Epithelial cell of proximal tubule (primary cell): ENCODE data around the gene PPM1N. TPM values are rescaled to one million over a fixed set of nuclear protein-coding genes. Genes with fewer than 3 reads are reported as not detected.

Experiments
- DNase-seq: peaks from one replicate; pipeline ENCODE4 v3.0.0-alpha.2; 2011; ENCODE audit warnings: low read depth
- H3K4me3 ChIP-seq: 2 replicates; pipeline ENCODE4 v1.5.1; 2011; ENCODE audit warnings: low read depth, mild to moderate bottlenecking, low read length
- total RNA-seq: library from RNA; depleted of rRNA; stranded (reverse); fragments of >200 nt; gene quantifications from 2 replicates; pipeline ENCODE4 v1.2.3, GENCODE V29; 2015
- TF ChIP-seq, protein P1 (sequence below): conservative IDR thresholded peaks from 2 replicates; pipeline ENCODE4 v1.5.1; 2012; ENCODE audit warnings: low read depth, mild to moderate bottlenecking, low read length

Gene PPM1N, protein sequence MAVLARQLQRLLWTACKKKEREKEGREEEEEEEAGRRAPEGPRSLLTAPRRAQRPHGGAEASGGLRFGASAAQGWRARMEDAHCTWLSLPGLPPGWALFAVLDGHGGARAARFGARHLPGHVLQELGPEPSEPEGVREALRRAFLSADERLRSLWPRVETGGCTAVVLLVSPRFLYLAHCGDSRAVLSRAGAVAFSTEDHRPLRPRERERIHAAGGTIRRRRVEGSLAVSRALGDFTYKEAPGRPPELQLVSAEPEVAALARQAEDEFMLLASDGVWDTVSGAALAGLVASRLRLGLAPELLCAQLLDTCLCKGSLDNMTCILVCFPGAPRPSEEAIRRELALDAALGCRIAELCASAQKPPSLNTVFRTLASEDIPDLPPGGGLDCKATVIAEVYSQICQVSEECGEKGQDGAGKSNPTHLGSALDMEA
- total RNA-seq = 0.17 TPM in 1 of 2 replicates, not detected in the other

DNA sequence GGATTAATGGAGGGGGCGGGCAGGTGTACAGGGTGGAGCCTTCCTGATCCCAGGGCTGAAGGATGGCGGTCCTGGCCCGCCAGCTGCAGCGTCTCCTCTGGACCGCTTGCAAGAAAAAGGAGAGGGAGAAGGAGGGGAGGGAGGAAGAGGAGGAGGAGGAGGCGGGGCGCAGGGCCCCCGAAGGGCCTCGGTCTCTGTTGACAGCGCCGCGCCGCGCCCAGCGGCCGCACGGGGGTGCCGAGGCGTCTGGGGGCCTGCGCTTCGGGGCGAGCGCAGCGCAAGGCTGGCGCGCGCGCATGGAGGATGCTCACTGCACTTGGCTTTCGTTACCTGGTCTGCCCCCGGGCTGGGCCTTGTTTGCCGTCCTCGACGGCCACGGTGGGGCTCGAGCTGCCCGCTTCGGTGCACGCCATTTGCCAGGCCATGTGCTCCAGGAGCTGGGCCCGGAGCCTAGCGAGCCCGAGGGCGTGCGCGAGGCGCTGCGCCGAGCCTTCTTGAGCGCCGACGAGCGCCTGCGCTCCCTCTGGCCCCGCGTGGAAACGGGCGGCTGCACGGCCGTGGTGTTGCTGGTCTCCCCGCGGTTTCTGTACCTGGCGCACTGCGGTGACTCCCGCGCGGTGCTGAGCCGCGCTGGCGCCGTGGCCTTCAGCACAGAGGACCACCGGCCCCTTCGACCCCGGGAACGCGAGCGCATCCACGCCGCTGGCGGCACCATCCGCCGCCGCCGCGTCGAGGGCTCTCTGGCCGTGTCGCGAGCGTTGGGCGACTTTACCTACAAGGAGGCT lies at the start of gene PPM1N:
TSS of gene PPM1N (plus strand) at position 33 of the 785 bp plus-strand sequence. CDS start at position 63, 30 bp downstream.
- TF ChIP-seq, protein P1, sequence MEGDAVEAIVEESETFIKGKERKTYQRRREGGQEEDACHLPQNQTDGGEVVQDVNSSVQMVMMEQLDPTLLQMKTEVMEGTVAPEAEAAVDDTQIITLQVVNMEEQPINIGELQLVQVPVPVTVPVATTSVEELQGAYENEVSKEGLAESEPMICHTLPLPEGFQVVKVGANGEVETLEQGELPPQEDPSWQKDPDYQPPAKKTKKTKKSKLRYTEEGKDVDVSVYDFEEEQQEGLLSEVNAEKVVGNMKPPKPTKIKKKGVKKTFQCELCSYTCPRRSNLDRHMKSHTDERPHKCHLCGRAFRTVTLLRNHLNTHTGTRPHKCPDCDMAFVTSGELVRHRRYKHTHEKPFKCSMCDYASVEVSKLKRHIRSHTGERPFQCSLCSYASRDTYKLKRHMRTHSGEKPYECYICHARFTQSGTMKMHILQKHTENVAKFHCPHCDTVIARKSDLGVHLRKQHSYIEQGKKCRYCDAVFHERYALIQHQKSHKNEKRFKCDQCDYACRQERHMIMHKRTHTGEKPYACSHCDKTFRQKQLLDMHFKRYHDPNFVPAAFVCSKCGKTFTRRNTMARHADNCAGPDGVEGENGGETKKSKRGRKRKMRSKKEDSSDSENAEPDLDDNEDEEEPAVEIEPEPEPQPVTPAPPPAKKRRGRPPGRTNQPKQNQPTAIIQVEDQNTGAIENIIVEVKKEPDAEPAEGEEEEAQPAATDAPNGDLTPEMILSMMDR = no peak
- no peak for DNase-seq
- peak within 1 kb of the TSS; percentile 49 for H3K4me3 ChIP-seq

DNA sequence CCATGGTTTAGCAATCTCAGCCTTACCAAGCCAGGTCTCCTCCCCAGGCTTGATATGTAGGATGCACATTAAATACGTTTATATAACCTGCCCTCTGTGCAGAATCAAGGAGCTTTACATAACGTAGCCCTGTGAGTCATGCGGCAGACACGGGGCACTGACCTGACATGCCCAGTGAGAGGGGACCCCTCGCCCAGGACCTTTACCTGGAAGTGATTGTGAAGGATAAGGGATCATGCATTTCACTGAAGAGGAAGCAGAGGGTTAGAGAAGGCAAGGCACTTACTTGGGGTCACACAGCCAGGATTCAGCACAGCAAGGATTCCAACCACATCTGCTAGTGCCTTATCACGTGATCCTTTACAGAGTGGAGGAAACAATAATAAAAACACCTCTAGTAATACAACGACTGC lies 49.4 kb upstream of the PPM1N start:
- H3K4me3 ChIP-seq = no peak overlapping the region
- TF ChIP-seq, protein P1 = no peak
- no peak for DNase-seq

DNA sequence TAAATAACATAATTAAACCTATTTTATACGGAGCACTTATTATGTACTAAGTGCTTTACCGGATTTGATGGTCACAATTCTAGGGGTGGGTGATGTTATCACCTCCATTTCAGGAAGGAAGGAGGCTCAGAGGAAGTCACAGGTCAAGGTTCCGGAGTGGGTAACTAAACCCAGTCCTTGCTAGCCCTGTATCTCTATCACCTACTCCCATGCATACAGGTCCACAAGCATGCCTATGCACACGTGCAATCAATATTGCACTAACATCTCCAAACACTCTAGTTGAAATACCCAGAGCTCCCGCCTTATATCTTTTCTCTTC lies 48.3 kb upstream of the PPM1N start:
- no peak for DNase-seq
- peak overlapping the region; percentile 78 for H3K4me3 ChIP-seq
- TF ChIP-seq, protein P1 = no peak

DNA sequence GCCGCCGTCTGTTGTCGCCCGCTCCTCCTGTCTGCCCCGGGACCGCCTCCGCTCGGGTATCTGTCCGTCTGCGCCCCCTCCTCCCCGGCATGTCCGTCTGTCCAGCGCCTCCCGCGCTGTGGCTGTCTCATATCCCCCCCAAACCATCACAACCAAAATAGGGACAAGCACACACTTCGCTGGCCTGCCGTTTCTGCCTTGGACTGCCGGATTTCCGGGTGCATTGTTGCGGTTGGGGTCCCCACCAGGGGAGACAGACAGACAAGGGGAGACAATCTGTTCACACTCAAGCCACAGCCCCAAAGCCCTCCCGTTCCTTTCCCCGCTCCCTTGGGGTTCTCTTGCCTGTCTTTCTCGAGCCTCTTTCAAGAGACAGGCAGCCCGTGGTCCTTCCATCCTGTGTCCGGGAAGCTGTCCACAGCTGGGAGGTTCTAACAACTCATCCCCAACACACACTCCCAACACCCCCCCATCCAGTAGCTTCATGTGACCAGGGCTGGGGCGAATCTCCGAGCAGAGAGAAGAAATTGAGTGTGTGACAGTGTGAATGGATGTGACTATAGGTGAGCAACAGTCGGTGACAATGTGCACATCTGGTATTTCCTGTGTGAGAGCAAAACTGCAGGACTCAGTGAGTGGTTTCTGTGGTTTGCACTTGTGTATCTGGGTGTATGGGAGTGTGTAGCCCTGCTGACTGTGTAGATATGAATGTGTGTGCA lies 47.0 kb upstream of the PPM1N start:
- no peak for DNase-seq
- H3K4me3 ChIP-seq = peak overlapping the region; percentile 78
- TF ChIP-seq, protein P1 = no peak

DNA sequence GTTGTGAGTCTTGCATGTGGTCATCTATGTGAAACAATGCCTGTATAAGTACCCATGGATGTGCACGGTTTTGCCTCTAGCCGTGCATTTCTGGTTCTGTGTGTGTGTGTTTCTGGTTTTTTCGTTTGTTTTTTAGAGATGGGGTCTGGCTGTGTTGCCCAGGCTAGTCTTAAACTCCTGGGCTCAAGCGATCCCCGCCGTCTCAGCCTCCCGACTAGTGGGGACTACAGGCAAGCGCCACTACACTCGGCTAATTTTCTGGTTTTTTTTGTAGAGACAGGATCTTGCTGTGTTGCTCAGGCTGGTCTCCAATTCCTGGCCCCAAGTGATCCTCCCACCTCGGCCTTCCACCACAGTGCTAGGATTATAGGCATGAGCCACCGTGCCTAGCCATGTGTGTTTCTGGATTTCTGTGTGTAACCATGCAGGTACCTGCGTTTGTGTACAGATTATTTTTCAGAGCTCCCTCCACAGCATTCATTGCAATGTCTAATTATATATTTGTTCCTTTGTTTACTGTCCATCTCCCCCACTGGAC lies 46.3 kb upstream of the PPM1N start:
- no peak for DNase-seq
- TF ChIP-seq, protein P1 = no peak
- H3K4me3 ChIP-seq = no peak overlapping the region

DNA sequence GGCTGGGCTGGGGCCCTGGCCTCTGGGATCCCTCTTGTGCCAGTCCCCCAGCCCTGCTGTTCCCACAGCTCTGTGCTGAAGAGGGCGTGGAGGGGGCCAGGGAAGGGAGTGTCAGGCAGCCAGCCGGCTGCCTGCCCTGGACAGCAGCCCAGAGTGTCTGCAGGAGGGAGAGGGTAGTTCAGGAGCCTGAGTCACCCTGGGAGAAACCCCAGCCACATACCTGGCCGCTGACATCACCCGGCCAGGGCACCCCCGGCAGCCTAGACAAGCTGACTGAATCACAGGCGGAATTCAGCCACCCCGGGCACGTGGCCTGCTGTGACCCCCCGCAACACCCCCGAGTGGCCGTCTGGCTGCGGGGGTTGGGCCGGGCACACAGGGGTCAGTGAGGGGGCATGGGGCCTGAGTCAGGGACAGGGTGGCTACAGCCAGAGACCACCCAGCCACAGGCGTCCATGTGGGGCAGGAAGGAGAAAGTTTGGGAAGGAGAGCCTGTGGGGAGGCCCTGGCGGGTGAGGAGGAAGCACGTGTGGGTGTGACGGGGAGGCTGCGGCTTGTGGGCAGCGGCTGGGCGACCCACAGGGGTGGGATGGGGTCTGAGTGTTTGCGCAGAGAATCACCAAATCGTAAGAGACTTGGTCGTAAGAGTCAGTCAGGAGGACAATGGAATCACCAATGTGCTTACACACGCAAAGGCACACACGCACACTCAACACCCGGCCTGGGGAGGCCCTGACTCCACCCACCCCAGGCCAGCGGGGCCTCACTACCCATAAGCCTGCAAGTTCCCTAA lies 42.3 kb upstream of the PPM1N start:
- DNase-seq = no peak
- peak overlapping the region; percentile 39 for H3K4me3 ChIP-seq
- TF ChIP-seq, protein P1 = no peak
